DMS 273 (cell line): ENCODE results near the gene TXNL4A.
A peak's percentile ranks its signal among the peaks of the same experiment; 100 is the strongest.
"Not testable (repeated sequence)": the region's sequence is repeated elsewhere in the genome, so short reads cannot be mapped to it uniquely, and the experiment has no call there.

ENCODE experiments used
- DNase-seq: peaks from one replicate; lab custom pipeline; 2025; ENCODE audit not compliant: unreplicated experiment; lab: John Stamatoyannopoulos, UW

Gene TXNL4A

GRCh38 chr18:79988451-79989194 lies at the start of gene TXNL4A:
TSS of gene TXNL4A (minus strand) at chr18:79988563. CDS start at chr18:79988392, 171 bp downstream.
- peak; percentile 96 for DNase-seq

GRCh38 chr18:80037300-80037699 lies 48.9 kb upstream of the TXNL4A start:
- DNase-seq = peak; percentile 48

DNA sequence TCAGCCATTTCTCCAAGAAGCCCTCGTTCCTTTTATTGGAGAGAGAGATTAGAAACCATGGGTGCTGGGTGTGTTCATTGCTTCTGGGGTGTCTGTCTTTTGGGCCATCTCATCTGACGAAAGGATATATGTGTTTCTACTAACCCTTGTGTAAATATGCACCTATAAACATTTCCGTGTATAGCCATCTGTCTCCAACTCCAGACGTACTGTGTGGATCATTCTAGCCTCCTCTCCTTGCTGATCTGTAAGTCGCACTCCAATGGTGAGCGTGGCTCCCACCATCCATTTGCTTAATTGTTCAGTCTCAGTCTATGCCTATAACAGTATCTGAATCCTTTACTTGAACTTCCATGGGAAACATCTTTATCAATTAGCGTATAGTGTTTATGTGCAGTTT lies 47.6 kb upstream of the TXNL4A start:
- peak; percentile 49 for DNase-seq

DNA sequence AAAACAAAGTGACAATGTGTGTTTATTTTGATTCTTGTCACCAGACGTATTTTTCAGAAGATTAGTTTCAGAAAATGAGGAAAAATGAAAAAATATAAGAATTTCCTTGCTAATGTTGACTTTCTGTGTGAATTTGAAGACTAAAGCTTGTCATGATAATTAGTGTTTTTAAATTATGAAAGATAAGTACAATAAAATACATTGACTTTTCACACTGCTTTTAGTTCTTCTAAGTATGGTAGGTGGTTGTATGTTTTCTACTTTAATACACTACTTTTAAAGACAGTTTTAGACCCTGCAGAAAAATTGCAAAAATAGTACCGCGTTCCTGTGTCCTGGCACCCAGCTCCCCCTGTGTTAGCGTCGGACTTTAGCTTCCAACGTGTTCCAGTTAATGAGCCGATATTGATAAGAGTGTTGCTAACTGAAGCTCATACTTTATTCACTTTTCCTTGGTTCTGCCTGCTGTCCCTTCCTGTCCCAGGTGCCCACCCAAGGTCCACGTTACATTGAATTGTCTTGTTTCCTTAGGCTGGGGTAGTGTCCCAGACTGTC lies 46.6 kb upstream of the TXNL4A start:
- peak; percentile 52 for DNase-seq

- DNase-seq = peak; percentile 99
Measured at GRCh38 chr18:80034068-80034851, 45.9 kb upstream of the TXNL4A start, which contains the start of gene RBFA. TSS of gene RBFA (plus strand) at chr18:80034434. CDS start at chr18:80034496, 62 bp downstream.

- no peak for DNase-seq
Measured at GRCh38 chr18:80033181-80034067, 45.1 kb upstream of the TXNL4A start.

DNA sequence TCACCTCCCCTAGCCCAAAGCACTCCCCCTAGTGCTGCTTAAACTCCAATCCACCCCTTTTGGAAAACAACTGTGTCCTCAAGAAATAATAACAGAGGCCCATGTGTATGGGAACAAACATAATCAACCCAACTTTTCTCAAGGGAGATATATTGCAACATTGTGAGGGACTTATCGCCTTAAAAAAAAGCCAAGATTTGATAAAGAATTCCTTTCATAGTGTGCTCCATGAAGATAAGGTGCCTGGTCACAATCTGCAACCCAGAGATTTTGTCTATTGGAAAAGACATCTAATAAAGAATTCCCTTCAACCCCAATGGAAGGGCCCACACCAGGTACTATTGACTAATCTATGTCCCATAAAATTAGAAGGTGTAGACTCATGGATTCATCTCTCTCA lies 41.3 kb upstream of the TXNL4A start:
- no peak for DNase-seq

DNA sequence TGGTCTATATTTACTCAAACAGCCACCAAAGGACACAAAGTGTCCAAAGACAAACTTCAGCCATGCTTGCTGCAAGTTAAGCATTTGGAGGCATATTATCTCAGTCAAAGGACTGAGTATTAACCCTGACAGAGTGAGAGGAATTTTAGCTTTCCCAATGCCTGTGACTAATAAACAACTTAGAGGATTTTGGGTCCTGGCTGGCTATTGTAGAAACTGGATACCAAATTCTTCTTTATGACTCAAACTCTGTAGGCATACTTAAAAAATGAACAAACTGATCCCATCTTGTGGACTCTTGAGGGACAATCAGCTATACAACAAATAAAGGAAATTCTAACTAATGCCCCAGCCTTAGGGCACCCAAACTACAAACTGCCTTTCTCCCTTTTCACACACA lies 39.4 kb upstream of the TXNL4A start:
- DNase-seq = not testable (repeated sequence)

- DNase-seq = no peak
Measured at GRCh38 chr18:80026363-80026762, 38.0 kb upstream of the TXNL4A start.

DNA sequence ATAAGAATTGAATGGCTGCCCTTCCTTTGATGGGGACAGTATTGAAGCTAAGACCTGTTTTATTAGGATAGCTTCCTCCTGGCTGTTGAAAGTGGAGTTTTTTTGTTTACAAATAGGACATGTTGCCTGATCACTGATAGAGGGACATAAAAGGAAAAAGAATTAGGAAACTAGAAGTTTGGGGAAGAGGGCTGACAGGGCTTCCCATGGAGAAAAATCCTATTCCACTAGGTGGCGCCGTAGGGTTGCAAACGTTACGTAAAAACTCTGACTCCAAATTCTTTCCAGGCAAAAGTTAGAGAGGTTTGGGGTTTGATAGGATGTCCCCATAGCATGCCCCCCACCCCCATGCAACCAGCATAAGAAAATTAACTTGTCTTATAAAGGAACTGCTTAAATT lies 34.8 kb upstream of the TXNL4A start:
- peak; percentile 61 for DNase-seq

GRCh38 chr18:80022613-80023012 lies 34.2 kb upstream of the TXNL4A start:
- peak; percentile 64 for DNase-seq

- DNase-seq = no peak
Measured at GRCh38 chr18:80012714-80013113, 24.4 kb upstream of the TXNL4A start.

DNA sequence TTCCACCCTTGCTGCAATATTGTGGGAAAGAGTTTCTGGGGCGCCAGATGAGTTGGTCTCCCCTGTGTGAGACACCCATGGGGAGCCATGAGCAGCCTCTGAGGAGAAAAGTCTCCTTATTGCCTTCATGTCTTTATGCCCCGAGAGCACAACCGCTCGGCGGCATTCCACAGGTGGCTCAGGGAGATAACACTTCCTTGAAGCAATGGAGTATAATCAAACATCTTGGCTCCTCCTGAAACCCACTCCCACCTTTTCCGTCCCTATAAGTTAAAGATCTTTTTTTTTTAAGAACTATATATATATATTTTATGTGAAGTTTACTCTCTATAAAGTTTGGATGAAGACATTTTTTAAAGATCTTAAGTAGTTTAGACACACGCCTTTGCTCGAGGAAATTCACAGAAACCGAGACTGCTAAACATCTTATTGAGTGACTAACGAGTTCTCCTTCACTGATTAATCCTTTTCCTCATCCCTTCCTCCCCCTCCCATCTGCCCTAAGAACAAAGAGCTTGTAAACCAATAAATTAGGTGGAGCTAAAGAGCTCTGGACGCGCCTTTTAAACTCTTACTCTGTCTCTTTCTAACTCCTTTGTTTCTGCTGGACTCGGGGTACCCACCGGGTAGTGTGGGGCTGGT lies 23.3 kb upstream of the TXNL4A start:
- DNase-seq = not testable (repeated sequence)

DNA sequence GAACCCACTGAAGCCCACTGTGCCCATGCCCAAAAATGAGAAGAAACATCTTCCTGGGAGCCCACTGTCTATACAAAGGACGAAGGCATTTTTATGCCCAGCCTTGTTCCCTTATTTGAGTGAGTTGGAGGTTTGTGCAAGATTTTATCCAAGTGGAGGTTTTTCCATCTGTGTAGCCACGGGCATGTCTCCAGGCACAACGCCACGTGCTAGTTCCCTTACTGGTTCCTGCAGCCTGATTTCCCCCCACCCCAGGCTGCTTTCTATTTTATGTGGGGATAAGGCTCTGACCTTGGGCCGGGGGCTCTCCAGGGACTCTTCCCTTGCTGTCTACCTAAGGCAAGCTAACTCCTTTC lies 22.2 kb upstream of the TXNL4A start:
- DNase-seq = peak; percentile 62

GRCh38 chr18:80009661-80010550 lies 21.5 kb upstream of the TXNL4A start:
- DNase-seq = peak; percentile 74

- no peak for DNase-seq
Measured at GRCh38 chr18:80006724-80007123, 18.4 kb upstream of the TXNL4A start.

DNA sequence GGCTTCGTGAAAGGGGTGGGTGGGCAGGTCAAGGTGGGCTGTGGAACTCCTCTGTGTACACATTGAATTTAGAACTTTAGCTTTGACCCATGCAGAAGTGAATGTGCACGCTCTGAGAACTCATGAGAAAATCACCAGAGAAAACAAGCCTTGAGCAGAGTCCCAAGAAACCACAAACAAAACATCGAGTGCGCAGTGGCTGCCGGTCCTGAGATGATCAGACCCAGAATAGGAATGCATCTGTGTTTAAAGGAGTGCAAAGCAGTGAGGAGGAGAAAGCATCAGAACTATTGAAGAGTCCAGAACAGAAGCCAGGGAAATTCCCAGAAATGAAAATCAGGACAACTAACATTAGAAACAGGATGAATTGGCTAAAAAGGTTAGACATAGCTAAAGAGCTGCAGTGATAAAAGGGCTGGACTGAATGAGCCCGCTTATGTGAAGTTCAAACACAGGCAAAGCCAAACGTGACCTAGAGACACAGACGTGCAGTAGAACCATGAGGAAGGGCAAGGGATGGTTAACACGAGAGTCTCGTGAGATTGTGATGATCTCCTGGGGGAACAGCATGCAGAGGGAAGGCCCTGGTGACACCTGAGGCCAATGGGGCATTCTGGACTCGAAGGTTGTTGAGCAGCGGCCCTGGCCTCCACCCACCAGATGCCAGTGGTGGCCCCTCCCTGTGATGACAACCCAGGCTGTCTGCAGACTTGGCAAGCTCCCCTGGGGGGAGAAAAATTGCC lies 16.4 kb upstream of the TXNL4A start:
- DNase-seq = peak; percentile 26

- no peak for DNase-seq
Measured at GRCh38 chr18:80002468-80002867, 14.1 kb upstream of the TXNL4A start.

- DNase-seq = no peak
Measured at GRCh38 chr18:80000877-80001276, 12.5 kb upstream of the TXNL4A start.
